GM19023 (cell line): ENCODE data around the gene NAA35.
"Not testable (repeated sequence)": the region's sequence is repeated elsewhere in the genome, so short reads cannot be mapped to it uniquely, and the experiment has no call there.

Experiments used
- ATAC-seq: cut with Tn5 transposase; IDR thresholded peaks from one replicate; pipeline ENCODE4 v1.9.1; 2021; ENCODE audit warnings: mild to moderate bottlenecking, moderate library complexity; ENCODE audit not compliant: unreplicated experiment

The NAA35 gene

GRCh38 chr9:85940832-85941621 is at the start of gene NAA35:
NAA35 (plus strand) TSS chr9:85941146; CDS start chr9:85942160, 1,014 bp downstream.
- ATAC-seq, result peak; percentile 84

DNA sequence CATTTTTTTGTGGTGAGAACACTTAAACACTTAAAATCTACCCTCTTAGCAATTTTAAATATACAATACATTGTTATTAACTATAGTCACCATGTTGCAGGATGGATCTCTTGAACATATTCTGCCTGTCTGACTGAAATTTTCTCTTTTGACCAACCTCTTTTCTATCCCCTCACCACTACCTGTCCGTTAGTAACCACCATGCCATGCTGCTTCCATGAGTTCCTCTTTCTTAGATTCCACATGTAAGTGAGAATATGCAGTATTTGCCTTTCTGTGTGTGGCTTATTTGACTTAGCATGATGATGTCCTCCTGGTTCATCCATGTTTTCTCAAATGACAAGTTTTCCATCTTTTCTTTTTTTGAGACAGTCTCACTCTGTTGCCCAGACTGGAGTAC is 48.5 kb upstream of the NAA35 start:
- no peak for ATAC-seq

DNA sequence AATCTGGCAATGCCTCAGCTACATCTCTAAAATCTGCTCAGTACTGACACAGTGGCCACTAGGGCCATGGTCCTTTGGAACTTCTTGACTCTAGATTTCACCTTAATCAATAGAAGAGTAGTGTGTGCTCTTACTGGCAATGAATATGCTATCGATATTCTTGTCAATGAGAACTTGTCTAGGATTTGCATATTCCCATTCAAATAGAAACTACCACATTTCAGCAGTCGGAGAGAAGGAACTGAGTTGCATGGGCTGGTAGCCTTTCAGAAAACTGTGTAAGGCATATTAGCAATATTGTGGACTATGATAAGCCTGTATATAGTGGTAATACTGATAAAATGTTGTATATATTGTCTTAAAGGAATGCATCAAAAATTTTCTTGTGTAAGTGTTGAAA is 45.3 kb upstream of the NAA35 start:
- no peak for ATAC-seq

DNA sequence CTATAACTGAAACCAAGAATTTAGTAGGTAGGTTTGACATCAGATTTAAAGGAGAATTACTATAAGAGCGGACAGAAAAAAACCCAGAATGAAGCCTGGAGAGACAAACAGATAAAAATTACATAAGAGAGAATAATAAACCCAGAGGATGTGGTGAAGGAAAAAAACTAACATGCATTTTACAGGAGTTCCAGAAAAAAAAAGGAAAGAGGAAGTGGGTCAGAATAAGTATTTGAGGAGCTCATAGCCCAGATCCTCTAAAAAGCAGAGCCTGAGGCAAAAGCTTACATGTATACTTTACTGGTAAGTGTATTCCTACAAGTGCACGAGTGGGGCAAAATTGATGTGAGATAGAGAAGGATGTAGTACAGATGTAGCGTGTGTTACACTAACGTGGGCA is 43.1 kb upstream of the NAA35 start:
- no peak for ATAC-seq

GRCh38 chr9:85898332-85898731 is 42.6 kb upstream of the NAA35 start:
- ATAC-seq, result no peak

DNA sequence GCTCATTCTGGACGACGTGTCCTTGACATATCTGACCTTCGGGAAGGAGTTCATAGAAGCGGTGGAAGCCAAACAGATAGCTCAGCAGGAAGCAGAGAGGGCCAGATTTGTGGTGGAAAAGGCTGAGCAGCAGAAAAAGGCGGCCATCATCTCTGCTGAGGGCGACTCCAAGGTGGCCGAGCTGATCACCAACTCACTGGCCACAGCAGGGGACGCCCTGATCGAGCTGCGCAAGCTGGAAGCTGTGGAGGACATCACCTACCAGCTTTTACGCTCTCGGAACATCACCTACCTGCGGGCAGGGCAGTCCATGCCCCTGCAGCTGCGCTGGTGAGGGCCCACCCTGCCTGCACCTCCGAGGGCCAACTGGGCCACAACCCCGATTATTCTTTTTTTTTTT is 41.6 kb upstream of the NAA35 start:
- no peak for ATAC-seq

GRCh38 chr9:85900504-85901201 is 40.3 kb upstream of the NAA35 start:
- ATAC-seq, result no peak

GRCh38 chr9:85904975-85905374 is 36.0 kb upstream of the NAA35 start:
- ATAC-seq, result no peak

DNA sequence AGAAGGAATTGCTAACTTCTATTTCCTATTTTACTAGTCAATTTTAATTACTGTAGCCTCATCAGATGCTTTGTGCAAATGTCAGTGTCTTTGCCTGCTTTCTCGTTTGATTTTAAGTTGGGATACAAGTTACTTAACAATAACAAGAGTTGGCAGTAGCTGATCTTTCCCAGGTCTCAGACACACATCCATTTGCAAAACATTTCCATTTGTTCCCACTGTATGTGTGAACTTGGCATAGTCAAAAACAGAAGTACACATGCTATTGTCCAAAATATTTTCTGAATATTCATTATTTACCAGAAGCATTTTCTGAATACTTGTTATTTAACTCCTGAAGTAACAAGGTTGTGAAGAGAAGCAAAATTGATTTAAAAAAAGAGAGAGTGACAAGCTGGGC is 35.0 kb upstream of the NAA35 start:
- no peak for ATAC-seq

DNA sequence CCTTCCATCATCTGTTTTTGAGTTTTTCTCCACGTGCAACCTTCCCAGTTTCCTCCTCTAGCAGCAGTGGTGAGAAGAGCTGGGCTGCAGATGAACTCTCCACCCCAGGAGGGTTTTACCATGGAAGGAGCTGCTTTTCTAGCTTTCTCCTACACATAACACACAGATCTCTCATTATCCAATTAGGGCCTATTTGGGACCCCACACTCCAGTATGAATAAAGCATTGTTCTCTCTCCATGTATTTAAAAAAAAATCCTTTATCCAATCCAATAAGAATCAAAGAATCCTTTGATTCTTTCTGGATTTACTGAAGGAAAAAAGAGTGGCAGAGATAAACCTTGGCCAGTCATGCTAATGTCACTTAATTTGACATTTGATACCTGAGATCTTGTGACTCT is 31.6 kb upstream of the NAA35 start:
- no peak for ATAC-seq

DNA sequence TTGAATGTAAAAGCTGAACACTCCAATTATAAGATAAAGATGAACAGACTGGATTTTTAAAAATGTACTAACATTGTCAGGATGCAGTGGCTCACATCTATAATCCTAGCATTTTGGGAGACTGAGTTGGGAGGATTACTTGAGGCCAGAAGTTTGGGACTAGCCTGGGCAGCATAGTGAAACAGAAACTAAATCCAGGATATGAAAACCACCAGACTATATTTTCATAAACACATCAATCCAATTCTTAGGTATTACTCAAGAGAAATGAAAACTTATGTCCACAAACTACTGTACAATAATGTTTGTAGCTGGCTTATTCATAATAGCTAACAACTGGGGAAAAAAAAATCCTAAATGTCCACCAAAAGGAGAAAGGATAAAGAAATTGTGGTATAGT is 26.8 kb upstream of the NAA35 start:
- ATAC-seq, result no peak

GRCh38 chr9:85917756-85918155 is 23.2 kb upstream of the NAA35 start:
- ATAC-seq, result no peak

DNA sequence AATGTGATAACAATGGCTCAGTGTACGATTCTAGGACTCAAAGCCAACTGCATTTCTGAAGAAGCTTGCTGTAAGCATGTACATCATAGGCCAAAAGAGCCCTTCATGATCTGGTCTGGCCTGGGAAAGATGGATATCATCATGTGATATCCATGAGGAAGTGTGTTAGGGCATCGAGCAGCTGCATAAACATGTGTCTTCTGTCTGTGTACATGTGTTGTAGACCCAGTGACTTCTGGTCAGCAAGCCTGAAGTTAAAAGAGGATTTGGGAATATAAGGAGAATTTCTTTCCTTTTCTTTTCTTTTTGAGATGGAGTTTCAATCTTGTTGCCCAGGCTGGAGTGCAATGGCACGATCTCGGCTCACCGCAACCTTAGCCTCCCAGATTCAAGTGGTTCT is 15.5 kb upstream of the NAA35 start:
- no peak for ATAC-seq

DNA sequence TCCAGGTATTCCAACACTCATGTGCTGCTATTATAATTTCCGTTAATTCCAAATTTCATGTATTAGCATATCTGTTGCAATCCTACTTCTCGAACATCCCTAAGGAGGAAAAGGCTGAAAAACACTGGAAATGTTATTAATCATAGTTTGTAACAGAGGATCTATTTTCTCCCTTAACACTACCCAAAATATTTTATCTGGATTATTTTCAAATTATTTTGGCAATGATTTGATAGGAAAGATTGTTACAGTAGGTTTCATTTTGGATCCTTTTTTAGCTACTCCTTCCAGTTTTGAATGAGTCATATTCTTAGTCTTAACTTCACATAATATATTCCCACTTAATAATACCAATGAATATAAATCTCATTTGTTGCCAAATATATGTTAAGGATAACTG is 13.9 kb upstream of the NAA35 start:
- ATAC-seq, result no peak

DNA sequence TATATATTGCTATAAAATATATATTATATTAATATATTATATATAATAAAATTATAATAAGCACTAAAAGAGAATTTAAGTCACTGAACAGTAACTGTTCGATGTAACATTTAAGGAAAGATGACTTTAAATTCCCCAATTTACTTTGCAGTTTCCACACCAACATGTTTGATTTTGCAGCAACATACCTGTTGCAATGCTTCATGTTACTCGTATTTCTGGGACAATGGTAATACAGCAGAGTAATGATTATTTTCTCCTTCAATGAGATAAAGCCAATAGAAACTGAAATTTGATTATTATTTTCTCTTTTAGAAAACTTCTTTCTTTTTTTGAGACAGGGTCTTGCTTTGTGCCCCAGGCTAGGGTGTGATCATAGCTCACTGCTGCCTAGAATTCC is 9.5 kb upstream of the NAA35 start:
- no peak for ATAC-seq

DNA sequence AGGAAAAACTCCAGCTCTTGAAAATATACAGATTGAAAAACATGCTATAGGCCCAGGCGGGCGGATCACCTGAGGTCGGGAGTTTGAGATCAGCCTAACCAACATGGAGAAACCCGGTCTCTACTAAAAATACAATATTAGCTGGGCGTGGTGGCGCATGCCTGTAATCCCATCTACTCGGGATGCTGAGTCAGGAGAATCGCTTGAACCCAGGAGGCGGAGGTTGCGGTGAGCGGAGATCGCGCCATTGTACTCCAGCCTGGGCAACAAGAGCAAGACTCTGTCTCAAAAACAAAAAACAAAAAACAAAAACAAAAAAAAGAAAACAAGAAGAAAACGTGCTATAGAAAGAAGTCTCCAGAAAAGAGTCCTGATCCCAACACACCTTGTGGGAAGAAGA is 5.0 kb upstream of the NAA35 start:
- ATAC-seq, result not testable (repeated sequence)

DNA sequence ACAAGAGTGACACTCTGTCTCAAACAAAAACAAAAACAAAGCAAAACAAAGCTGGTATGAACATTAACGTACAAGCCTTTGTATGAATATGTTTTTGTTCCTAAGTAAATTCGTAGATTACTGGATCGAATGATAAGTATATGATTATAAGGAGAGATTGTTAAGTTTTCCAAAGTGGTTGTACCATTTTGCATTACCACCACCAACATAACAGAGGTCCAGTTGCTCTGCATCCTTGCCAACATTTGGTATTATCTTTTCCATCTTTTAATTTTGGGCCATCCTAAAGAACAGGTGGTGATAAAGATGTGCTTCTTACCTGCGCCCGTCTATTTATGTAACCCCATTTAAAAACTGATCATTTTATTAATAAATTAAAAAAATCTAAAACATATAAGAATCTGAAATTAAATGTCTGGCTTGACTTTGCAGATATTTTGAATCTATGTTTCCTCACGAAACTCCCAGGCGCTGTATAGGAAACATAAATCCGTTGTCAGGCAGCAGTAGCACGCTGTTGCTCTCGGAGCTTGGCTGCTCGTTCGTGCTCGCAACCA is 593 bp upstream of the NAA35 start:
- ATAC-seq, result no peak

DNA sequence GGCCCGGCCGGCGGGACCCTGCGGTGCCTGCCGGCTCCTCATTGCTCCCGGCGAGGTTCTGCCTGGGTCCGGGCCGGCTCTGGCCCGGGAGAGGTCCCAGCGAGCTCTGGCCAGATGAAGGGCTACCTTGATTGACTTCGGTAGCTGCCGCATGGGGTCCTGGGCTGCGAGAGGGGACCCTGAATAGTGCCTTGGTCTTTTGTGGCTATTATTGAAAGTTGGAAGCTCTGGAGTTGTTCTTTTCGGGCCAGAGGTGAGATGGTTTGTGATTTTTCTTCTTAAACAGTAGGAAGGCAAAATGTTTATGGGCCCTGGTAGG is 635 bp downstream of the NAA35 start:
- ATAC-seq, result no peak

DNA sequence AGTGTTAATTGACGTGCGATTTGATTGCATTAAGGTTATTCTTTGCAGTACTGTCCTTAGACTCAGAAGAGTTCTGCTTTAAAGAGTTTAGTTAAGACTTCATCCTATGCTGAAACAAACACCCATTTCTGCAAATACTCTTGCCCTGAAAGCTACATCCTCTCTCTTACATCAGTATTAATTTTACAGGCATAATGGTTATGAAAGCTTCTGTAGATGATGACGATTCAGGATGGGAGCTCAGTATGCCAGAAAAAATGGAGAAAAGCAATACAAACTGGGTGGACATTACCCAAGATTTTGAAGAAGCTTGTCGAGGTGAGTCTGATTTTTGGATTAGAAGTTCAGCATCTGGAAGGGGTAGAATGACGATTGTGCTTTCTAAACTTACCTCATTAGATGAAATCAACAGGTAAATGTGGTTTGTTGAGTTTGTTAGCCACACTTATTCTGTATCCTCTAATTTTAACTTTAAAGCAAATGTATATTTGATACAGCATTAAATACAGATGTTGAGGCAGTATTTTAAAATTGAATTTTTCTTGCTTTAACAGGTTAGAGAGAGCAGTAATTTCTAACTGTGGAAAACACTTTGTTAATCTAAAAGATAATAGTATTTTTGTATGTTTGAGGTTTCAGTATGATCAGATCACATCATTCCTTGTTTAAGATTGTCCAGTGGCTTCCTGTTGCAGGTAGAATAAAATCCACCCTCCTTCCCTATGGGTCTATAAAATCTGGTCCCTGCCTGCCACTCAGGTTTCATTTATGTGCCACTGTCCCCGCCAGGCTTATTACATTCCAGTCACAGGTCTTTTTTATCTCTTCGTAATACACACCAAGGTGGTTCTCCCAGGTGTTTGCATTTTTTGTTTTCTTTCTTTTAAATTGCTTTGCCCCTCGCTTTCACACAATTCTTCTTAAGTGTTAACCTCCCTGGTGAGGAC is 1.3 kb downstream of the NAA35 start:
- ATAC-seq, result no peak

GRCh38 chr9:85942913-85943709 is 2.2 kb downstream of the NAA35 start:
- no peak for ATAC-seq
